ENCODE results near the gene YBX2. TPM values are rescaled to one million over a fixed set of nuclear protein-coding genes. Genes with fewer than 3 reads are reported as not detected.
A peak's percentile ranks its signal among the peaks of the same experiment; 100 is the strongest.

YBX2 gene
- total RNA-seq, 1 donor from 2014 or later = 0.96 TPM

- no peak for DNase-seq (ENCODE audit: low spot score)
These were observed 9.7 kb upstream of the YBX2 start for GRCh38 chr17:7304179-7304578.

GRCh38 chr17:7296189-7296861 lies 1.9 kb upstream of the YBX2 start:
- peak; percentile 72 for DNase-seq (ENCODE audit: low spot score)

GRCh38 chr17:7295230-7296180 lies 1.1 kb upstream of the YBX2 start:
- DNase-seq (ENCODE audit: low spot score) = no peak

GRCh38 chr17:7293816-7294613 lies 424 bp downstream of the YBX2 start:
- DNase-seq (ENCODE audit: low spot score) = no peak

GRCh38 chr17:7293159-7293558 lies 1.3 kb downstream of the YBX2 start:
- DNase-seq (ENCODE audit: low spot score) = no peak

GRCh38 chr17:7292729-7293128 lies 1.7 kb downstream of the YBX2 start:
- peak; percentile 58 for DNase-seq (ENCODE audit: low spot score)

- no peak for DNase-seq (ENCODE audit: low spot score)
These were observed 2.2 kb downstream of the YBX2 start for GRCh38 chr17:7292194-7292593.

GRCh38 chr17:7290685-7291084 lies 3.8 kb downstream of the YBX2 start:
- no peak for DNase-seq (ENCODE audit: low spot score)

GRCh38 chr17:7290166-7290565 lies 4.3 kb downstream of the YBX2 start:
- DNase-seq (ENCODE audit: low spot score) = no peak

GRCh38 chr17:7289256-7290032 lies 5.0 kb downstream of the YBX2 start:
- DNase-seq (ENCODE audit: low spot score) = no peak

GRCh38 chr17:7285679-7286078 lies 8.8 kb downstream of the YBX2 start:
- no peak for DNase-seq (ENCODE audit: low spot score)

GRCh38 chr17:7284911-7285310 lies 9.5 kb downstream of the YBX2 start:
- DNase-seq (ENCODE audit: low spot score) = no peak

- DNase-seq (ENCODE audit: low spot score) = no peak
These were observed 10.8 kb downstream of the YBX2 start for GRCh38 chr17:7283471-7284216.

GRCh38 chr17:7282752-7283321 lies 11.6 kb downstream of the YBX2 start:
- no peak for DNase-seq (ENCODE audit: low spot score)

- no peak for DNase-seq (ENCODE audit: low spot score)
These were observed 12.3 kb downstream of the YBX2 start for GRCh38 chr17:7281953-7282751.

GRCh38 chr17:7281074-7281952 lies 13.1 kb downstream of the YBX2 start, which contains the start of gene SLC2A4:
Gene SLC2A4 (plus strand): TSS chr17:7281718. CDS start chr17:7281935, 217 bp downstream.
- DNase-seq (ENCODE audit: low spot score) = peak; percentile 92

GRCh38 chr17:7280519-7281073 lies 13.8 kb downstream of the YBX2 start:
- DNase-seq (ENCODE audit: low spot score) = peak; percentile 86

GRCh38 chr17:7279448-7279847 lies 15.0 kb downstream of the YBX2 start:
- DNase-seq (ENCODE audit: low spot score) = no peak

Data from umbilical cord (tissue), 2 donors.